Stimulated activated CD4-positive, alpha-beta T cell treated with anti-CD3 and anti-CD28 coated beads, Interleukin-1b, Interleukin-23, amount 100 ng/mL, for 4 hours (primary cell): ENCODE measurements around the gene ATF4.
A peak's percentile ranks its signal among the peaks of the same experiment; 100 is the strongest.
"Not testable (repeated sequence)": the region's sequence is repeated elsewhere in the genome, so short reads cannot be mapped to it uniquely, and the experiment has no call there.

Experiments used
- DNase-seq, 2 donors: peaks; one replicate each; pipeline ENCODE4 v3.0.0-alpha.2; 2020; ENCODE audit warnings: low read depth in 2 of 2

ATF4 gene

GRCh38 chr22:39489094-39490068, 31.0 kb upstream of the ATF4 start:
- no peak for DNase-seq

- DNase-seq, result peak; percentile 60 to 62
Measured at GRCh38 chr22:39490135-39490798, 30.1 kb upstream of the ATF4 start.

- no peak for DNase-seq
Measured at GRCh38 chr22:39490966-39491680, 29.2 kb upstream of the ATF4 start.

DNA sequence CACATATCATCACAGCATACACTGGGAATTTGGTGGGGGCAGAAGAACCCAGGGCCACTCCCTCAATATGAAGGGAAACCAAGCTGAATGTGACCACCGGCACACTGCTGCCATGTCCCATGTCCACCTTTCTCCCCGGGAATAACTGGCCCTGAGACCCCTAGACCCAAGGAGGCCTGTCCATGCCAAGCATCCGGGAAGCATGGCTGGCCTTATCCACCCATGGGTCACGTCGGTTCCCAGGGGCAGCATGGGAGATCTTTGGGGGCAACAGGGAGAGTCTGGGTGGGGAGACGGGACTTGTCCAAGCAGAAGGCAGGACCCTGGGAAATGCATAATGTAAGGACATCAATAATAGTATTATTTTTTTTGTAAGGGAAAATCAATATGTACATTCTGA, 28.7 kb upstream of the ATF4 start:
- no peak for DNase-seq

DNA sequence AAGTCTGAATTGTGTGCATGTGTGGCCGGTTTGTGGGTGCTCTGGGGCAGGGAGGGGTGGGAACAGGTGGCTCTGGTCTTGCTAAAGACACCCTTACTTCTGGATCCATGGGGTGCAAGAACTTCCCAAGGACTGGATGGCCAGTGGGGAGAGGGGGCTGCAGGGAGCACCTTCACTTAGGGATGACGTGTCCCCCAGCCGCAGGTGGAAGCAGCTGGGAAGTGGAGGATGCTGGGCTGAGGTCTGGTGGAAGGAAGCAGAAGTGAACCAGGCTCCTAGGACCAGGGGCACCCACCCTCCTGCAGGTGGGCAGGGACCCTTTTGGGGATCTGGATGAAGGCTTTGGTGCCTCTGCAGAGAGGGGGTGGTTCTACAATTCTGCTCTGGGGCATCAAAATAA, 28.2 kb upstream of the ATF4 start:
- no peak for DNase-seq

DNA sequence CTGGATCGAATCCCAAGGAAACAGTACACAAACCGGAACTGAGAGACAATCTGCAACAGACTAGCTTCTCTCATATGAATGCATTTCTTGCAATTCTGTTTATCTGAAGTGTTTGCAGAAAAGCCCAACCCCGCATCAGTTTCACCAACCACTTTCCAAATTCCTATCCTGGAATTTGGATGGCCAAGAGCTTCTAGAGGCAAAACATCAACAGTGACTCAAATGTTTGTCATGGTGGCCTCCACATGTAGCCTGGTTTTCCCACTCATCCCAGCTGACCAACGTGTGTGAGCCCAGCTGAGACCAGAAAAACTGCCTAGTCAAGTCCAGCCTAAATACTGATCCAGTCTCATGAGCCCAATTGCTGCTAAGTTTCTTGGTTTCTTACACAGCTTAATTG, 26.6 kb upstream of the ATF4 start:
- DNase-seq, result no peak

DNA sequence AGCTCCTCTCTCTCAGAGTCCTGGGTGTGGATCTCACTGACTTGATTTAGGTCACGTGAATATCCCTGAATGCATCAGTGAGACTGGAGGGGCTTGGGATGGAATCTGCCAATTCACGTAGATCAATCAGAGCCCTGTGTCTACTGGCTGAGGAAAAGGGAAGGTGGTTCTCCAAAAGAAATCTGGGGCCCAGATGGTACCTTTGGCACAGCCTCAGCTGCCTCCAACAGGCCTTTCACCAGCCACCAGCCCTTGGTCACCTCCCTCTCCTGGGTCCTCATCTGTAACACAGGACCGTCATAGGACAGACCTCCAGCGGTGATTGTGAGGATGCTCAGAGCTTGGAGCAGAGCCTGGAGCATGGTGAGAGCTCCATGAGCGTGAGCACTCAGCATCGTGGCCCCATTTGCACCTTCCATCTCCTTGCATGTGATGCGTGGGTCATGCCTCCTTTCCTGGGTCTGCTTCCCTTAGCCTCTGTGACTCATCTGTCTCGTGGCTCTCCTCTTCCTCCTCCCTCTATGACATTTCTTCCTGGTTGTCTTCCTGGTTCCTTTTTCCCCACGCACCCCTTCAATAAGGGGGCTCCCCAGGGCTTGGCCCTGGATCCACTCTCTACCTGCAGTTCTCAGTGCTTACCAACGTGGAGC, 25.8 kb upstream of the ATF4 start:
- no peak for DNase-seq

DNA sequence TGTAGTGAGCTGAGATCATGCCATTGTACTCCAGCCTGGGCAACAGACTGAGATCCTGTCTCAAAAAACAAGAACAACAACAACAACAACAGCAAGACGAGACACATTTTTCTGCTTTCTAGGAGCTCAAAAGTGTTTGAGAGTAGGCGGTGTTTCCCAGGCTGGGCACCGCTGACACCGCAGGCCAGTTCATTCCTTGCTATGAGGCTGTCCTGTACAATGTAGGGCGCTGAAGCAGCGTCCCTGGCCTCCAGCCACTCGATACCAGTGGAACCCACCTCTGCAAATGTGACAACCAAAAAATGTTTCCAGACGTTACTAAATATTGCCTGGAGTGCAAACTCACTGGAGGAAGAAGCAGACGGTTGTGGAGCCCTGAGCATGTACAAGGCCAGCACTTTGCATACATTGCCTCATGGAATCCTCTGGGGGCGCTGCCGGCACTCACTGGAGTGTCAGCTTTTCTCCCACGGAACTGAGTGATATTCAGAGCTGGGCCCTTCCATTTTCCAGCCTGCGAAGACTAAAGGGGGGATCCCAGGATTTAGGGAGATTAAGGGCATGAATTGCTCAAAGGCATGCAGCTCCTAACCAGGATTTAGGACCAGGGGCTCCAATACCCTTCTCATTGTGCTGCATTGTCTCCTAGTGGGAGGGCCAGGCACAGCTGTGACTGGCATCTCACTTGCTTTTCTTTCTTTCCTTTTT, 24.1 kb upstream of the ATF4 start:
- DNase-seq, result peak in 1 of 2 donors; percentile 52

- DNase-seq, result no peak
Measured at GRCh38 chr22:39497429-39497828, 22.9 kb upstream of the ATF4 start.

DNA sequence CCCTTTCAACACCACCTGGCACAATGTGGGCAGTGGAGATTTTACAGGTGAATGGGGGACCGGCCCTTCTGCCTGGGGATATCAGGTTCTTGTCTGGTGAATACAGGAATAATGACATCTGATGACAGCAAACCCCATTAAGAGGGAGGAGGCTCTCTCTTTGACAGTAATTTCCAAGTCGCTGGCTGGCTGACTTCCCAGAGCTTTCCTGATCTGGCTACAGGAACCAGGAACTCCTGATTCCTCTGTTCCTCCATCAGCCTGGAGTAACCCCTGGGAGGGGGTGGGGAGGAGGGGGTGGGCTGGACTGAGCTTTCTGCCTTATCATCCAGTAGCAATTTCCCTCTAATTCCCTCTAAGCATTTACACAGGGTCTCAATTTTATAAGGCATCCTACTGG, 22.0 kb upstream of the ATF4 start:
- no peak for DNase-seq

DNA sequence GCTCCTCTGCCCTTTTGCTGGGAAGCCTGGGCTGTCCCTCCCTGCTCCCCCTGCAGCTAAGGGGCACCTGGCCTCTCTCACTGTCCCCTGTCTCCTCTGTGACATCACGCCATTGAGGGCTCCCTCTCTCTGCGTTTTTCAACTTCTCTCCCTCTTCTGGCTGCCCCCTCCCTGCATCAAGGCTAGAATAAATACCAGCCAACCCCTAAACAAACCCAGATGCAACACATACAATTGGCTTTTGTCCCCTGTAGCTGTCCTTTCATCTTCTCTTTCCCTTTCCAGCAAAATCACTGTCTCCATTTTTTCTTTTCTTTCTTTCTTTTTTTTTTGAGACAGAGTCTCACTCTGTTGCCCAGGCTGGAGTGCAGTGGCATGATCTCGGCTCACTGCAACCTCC, 21.6 kb upstream of the ATF4 start:
- no peak for DNase-seq

DNA sequence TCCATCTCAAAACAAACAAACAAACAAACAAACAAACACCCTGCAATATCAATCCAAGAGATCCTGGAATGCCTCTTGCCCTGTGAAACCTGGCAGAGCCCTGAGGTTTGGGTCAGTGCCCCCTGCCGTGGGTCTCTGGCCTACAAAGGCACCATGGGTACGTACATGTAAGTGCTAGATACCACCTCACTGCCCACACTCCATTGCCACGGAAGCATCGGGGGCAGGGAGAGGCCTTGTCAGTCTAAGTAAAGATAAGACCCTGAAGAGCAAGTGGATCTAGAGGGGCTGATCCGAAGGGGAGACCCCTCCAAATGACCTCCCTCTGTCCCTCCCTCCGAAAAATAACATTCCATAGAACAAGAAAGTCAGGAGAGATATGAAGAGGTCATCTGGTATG, 20.3 kb upstream of the ATF4 start:
- DNase-seq, result no peak

DNA sequence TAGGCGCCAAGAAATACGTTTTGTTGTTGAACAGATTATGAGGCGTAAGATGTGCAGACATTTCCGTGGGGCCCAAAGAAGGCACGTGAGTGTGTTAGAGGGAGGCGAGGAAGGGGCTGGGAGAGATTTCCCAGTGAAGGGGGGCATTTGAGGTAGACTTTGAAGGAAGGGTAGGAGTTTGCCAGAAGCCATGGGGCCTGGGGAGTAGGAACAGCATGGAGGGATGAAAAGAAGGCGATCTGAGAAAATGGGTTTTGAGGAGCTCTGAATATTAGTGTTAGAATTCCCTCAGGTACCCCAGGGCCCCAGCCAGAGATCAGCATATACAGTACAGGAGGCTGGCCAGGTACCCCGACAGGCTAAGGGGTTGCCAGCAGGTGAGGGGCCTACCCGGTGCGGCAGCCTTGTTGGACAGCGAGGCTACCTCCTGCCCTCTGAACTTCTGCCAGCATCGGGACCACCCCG, 18.7 kb upstream of the ATF4 start:
- no peak for DNase-seq

- peak; percentile 86 to 91 for DNase-seq
Measured at GRCh38 chr22:39502109-39502788, 18.1 kb upstream of the ATF4 start, which contains the start of gene MIEF1. Gene MIEF1 (plus strand): TSS chr22:39502290. CDS start chr22:39511295, 9,005 bp downstream.

GRCh38 chr22:39502789-39503409, 17.5 kb upstream of the ATF4 start:
- DNase-seq, result no peak

- DNase-seq, result no peak
Measured at GRCh38 chr22:39503630-39504029, 16.7 kb upstream of the ATF4 start.

- no peak for DNase-seq
Measured at GRCh38 chr22:39504071-39504470, 16.3 kb upstream of the ATF4 start.

DNA sequence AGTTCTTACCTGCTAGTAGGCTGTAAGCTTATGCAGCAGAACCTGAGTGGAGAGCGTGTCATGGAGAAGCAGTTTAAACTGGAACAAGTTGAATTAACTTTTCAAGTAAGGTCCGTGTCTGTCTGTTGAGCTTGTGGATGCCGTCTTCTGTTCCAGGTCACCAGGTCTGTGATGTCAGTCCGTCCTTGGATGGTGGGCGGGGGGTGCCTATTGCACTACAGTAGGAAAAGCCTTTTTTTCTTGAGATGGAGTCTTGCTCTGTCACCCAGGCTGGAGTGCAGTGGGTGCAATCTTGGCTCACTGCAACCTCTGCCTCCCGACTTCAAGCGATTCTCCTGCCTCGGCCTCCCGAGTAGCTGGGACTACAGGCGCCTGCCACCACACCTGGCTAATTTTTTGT, 13.3 kb upstream of the ATF4 start:
- not testable (repeated sequence) for DNase-seq

DNA sequence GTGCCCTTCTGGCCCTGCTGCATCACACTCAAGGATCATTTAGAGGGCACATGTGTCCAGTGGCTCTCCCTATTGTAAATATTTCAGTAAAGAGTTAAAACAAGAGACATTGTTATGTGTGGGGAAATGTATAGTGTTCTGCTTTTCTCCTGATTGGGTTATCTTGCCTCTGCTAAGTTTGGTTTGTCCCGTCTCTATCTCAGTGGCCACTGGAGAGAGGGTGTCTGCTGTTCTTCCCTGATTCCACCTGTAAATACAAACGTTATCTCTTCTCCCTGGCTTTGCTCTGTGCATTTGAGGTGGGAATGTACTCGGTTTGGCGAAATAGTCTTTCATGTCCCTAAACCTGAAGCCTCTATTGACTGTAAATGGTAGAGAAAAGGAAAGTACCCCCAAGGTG, 12.0 kb upstream of the ATF4 start:
- DNase-seq, result no peak

DNA sequence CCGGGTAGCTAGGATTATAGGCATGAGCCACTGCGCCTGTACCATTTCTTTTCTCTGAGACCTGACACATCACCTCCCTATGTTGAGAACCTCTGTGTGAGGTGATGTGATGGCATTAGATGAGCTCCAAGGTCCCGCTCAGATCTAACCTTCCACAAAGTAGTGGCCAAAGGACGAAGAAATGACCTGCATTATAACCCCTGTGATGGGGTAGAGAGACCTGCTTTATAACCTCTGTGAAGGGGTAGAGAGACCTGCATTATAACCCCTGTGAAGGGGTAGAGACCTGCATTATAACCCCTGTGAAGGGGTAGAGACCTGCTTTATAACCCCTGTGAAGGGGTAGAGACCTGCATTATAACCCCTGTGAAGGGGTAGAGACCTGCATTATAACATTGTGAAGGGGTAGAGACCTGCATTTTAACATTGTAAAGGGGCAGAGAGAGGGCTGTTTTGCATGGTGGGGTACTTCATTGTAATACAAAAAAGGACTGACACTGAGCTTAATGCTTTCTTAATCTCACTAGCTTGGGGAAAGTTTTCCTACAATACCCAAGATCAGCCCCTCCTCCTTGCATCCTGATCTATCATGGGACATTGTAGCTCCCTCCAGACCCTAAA, 9.7 kb upstream of the ATF4 start:
- no peak for DNase-seq
